ENCODE data around the gene SIN3A.

DNA sequence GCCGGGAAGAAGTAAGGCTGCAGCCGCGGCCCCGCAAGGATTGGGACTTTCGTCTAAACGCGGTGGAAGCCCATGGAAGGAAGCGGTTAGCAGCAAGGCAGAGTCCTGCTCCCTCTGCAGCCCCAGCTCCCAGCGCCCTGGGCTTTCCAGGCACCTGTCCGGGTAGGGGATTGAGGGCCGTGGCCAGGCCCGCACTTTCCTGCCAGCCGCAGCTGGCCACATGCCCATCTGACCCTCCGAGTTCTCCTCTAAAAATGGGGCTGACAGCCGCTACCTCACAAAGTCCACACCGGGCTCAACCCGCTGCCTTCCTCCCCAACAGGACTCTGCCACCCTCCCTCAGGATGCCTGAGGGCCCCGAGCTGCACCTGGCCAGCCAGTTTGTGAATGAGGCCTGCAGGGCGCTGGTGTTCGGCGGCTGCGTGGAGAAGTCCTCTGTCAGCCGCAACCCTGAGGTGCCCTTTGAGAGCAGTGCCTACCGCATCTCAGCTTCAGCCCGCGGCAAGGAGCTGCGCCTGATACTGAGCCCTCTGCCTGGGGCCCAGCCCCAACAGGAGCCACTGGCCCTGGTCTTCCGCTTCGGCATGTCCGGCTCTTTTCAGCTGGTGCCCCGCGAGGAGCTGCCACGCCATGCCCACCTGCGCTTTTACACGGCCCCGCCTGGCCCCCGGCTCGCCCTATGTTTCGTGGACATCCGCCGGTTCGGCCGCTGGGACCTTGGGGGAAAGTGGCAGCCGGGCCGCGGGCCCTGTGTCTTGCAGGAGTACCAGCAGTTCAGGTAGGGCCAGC lies 102.7 kb downstream of the SIN3A start:
- TF ChIP-seq, protein P1, sequence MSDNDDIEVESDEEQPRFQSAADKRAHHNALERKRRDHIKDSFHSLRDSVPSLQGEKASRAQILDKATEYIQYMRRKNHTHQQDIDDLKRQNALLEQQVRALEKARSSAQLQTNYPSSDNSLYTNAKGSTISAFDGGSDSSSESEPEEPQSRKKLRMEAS (IDR thresholded peaks at IDR 0.05): no peak
- TF ChIP-seq, protein P2, sequence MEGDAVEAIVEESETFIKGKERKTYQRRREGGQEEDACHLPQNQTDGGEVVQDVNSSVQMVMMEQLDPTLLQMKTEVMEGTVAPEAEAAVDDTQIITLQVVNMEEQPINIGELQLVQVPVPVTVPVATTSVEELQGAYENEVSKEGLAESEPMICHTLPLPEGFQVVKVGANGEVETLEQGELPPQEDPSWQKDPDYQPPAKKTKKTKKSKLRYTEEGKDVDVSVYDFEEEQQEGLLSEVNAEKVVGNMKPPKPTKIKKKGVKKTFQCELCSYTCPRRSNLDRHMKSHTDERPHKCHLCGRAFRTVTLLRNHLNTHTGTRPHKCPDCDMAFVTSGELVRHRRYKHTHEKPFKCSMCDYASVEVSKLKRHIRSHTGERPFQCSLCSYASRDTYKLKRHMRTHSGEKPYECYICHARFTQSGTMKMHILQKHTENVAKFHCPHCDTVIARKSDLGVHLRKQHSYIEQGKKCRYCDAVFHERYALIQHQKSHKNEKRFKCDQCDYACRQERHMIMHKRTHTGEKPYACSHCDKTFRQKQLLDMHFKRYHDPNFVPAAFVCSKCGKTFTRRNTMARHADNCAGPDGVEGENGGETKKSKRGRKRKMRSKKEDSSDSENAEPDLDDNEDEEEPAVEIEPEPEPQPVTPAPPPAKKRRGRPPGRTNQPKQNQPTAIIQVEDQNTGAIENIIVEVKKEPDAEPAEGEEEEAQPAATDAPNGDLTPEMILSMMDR (IDR thresholded peaks at IDR 0.05; ENCODE audit: low read depth, low read length, missing input control): no peak
- TF ChIP-seq, protein P3, sequence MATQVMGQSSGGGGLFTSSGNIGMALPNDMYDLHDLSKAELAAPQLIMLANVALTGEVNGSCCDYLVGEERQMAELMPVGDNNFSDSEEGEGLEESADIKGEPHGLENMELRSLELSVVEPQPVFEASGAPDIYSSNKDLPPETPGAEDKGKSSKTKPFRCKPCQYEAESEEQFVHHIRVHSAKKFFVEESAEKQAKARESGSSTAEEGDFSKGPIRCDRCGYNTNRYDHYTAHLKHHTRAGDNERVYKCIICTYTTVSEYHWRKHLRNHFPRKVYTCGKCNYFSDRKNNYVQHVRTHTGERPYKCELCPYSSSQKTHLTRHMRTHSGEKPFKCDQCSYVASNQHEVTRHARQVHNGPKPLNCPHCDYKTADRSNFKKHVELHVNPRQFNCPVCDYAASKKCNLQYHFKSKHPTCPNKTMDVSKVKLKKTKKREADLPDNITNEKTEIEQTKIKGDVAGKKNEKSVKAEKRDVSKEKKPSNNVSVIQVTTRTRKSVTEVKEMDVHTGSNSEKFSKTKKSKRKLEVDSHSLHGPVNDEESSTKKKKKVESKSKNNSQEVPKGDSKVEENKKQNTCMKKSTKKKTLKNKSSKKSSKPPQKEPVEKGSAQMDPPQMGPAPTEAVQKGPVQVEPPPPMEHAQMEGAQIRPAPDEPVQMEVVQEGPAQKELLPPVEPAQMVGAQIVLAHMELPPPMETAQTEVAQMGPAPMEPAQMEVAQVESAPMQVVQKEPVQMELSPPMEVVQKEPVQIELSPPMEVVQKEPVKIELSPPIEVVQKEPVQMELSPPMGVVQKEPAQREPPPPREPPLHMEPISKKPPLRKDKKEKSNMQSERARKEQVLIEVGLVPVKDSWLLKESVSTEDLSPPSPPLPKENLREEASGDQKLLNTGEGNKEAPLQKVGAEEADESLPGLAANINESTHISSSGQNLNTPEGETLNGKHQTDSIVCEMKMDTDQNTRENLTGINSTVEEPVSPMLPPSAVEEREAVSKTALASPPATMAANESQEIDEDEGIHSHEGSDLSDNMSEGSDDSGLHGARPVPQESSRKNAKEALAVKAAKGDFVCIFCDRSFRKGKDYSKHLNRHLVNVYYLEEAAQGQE (IDR thresholded peaks at IDR 0.05): no peak
- TF ChIP-seq SP1 (IDR thresholded peaks at IDR 0.05) (no peak), EGR1 (IDR thresholded peaks at IDR 0.05; ENCODE audit: low read depth in 2 of 2) (no peak), TAF1 (conservative IDR thresholded peaks at IDR 0.05) (no peak), YY1 (IDR thresholded peaks at IDR 0.05) (no peak), RXRA (IDR thresholded peaks at IDR 0.05) (no peak), GABPA (IDR thresholded peaks at IDR 0.05 in 1 of 2, conservative IDR thresholded peaks at IDR 0.05 in 1 of 2) (no peak)
- TF ChIP-seq, protein P4, sequence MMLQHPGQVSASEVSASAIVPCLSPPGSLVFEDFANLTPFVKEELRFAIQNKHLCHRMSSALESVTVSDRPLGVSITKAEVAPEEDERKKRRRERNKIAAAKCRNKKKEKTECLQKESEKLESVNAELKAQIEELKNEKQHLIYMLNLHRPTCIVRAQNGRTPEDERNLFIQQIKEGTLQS (IDR thresholded peaks at IDR 0.05): no peak
- TF ChIP-seq, protein P5, sequence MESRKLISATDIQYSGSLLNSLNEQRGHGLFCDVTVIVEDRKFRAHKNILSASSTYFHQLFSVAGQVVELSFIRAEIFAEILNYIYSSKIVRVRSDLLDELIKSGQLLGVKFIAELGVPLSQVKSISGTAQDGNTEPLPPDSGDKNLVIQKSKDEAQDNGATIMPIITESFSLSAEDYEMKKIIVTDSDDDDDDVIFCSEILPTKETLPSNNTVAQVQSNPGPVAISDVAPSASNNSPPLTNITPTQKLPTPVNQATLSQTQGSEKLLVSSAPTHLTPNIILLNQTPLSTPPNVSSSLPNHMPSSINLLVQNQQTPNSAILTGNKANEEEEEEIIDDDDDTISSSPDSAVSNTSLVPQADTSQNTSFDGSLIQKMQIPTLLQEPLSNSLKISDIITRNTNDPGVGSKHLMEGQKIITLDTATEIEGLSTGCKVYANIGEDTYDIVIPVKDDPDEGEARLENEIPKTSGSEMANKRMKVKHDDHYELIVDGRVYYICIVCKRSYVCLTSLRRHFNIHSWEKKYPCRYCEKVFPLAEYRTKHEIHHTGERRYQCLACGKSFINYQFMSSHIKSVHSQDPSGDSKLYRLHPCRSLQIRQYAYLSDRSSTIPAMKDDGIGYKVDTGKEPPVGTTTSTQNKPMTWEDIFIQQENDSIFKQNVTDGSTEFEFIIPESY (IDR thresholded peaks at IDR 0.05): no peak
